IPS-NIHi7 (cell line): ENCODE measurements around the gene NR0B2.
"Not testable (repeated sequence)": the region's sequence is repeated elsewhere in the genome, so short reads cannot be mapped to it uniquely, and the experiment has no call there.

Experiments
- DNase-seq: peaks from one replicate; pipeline ENCODE4 v3.0.0; 2012; ENCODE audit warnings: mixed read lengths; ENCODE audit errors: extremely low spot score

Gene NR0B2, protein sequence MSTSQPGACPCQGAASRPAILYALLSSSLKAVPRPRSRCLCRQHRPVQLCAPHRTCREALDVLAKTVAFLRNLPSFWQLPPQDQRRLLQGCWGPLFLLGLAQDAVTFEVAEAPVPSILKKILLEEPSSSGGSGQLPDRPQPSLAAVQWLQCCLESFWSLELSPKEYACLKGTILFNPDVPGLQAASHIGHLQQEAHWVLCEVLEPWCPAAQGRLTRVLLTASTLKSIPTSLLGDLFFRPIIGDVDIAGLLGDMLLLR

DNA sequence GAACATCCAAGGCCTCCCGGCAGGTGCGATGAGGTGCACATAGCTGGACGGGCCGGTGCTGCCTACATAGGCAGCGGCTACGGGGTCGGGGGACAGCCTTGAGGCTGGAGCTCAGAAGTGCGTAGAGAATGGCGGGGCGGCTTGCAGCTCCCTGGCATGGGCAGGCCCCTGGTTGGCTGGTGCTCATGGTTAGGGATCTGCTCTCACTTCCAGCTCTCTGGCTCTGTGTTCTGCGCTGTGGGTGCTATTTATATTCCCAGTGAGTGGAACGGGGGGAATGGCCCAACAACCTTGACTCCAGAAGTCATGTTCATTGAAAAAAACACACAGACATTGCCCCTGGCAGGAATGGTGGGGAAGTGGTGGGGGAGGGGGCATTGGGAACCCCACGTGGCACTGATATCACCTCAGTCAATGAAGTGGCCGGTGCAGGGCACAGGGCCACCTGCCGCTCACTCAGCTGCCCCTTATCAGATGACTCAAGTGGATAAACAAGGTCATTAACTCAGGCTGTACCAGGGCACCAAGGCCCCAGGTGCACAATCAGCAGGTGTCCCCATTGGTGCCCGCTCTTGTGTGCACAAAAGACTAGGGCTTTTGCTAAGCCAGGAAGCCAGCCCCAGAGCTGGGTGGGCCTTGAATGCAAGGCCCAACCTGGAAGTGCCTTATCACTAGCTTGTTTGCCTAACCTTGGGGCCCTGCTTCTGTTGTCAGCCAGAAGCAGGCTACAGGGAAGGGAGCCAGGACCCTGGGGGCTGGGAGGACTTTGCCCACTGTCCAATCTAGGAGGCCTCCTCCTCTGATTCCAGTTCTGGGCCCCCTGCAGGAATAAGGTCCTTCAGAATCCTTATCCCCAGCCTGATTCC lies at the start of gene NR0B2:
Gene NR0B2 (minus strand): TSS at position 222 of the 866 bp plus-strand sequence. CDS start 35 bp downstream, at position 187.
- no peak for DNase-seq

DNA sequence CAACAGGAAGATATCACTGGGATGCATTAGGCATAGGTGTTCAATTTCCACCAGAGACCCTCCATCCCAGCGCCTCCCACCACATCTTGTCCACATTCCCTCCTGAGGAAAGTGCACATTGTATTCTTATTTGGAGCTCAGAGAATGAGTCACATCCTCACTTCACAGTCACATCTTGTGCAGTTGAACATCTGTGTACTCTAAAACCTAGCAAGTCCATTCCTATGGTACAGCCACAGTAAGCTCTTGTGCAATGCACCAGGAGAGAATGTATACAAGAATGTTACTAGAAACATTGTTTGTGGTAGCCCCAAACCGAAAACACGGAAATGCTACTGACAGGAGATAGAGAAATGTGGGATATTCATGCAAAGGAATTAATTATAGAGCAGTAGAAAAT lies 48.1 kb upstream of the NR0B2 start:
- no peak for DNase-seq

- DNase-seq = no peak
These were observed 46.8 kb upstream of the NR0B2 start for GRCh38 chr1:26960625-26960966.

DNA sequence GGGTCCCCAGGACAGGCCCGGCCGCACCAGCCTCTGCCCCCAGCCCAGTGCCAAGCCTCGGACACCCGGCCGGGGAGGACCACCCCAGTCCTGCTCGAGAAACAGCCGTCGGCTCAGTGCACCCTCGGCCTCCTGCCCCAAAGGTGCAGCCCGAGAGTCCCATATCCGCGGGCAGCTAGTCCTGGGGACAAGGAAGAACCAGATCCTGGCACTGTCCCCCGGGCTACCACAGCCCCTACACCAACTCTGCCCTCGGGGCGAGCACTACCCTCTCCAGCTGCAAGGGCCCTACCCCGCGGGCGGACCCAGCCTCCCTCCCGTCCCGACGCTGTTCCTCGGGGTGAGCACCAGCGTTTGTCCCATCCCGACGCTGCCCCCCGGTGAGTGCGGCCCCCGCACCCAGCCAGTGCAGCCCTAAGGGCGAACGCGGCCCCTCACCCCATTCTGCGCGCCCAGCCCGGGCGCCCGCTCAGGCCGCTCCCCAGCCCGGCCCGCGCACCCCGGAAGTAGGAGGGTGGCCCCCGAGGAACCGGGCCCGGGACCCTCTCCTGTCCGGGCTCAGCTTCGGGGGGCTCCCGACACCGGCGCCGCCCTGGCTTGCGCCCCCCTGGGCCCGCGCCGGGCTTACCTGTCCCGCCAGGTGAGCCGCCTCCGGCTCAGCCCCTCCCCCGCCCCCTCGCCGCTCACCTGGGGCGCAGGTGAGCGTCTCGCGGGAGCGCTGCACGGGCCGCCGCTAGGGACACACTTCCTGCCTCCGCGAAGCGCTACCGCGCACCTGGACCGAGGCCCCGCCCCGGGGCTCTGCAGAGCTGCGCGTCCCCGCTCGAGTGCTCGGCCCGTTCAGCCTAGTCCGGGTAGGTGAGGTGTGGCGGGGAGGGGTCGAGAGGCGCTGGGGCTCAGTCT lies 46.2 kb upstream of the NR0B2 start, which contains the start of gene KDF1:
Gene KDF1 (minus strand): TSS at position 747 of the 903 bp plus-strand sequence. CDS start 8,088 bp downstream, outside the sequence.
- DNase-seq = peak; percentile 95

DNA sequence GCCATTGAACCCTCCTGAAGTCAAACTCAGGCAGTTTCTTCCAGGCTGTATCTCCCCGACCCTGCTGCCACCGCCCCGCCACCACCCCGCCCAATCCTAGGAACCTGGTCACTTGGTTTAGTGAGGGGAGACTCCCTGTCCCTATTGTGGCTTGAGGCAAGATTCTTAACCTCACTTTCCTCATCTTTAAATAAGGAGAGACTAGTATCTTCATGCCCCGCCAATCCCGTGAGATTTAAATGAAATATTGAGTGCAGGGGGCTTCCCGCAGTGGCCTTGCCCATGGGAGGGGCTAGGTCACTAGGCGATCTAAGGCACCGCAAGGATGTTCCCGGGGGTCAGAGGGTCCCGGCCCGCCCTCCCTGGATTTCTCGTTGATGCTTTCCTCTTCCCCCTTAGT lies 45.5 kb upstream of the NR0B2 start:
- no peak for DNase-seq

DNA sequence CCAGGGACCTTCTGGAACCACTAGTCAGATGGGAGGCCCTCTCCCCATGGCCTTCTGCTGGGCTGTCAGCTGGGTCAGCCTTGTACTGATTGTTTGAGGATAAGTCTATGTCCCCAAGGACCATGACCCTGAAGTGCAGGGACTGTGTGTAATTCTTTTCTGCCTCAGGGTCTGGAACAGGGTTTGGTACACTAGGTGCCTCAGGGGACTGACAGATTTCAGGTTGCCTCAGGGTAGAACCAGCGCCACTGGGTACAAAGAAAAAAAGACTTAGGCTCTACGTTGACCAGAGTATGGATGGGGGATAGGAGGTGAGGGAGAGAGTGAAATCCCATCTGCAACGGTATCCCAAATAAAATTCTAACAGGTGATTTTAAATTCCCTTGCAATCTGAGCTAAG lies 43.5 kb upstream of the NR0B2 start:
- DNase-seq = no peak

DNA sequence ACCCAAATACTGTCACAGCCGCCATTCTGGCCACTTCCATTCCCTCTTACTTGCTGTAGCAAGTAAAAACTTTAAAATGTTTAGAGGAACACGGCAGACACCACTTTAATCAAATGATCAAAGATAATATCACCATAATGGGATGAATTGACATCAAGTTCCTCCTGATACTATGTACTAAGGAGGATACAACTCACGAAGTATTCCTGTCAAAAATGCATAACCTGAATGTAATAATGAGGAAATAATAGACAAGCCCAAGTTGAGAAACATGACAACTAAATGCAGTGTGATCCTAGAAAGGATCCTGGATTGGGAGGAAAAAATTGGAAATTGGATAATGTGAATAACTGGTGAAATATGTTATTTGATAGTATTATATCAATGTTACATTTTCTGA lies 42.5 kb upstream of the NR0B2 start:
- DNase-seq = no peak

GRCh38 chr1:26953374-26953773 lies 39.6 kb upstream of the NR0B2 start:
- DNase-seq = no peak

- DNase-seq = no peak
These were observed 38.2 kb upstream of the NR0B2 start for GRCh38 chr1:26951821-26952497.

DNA sequence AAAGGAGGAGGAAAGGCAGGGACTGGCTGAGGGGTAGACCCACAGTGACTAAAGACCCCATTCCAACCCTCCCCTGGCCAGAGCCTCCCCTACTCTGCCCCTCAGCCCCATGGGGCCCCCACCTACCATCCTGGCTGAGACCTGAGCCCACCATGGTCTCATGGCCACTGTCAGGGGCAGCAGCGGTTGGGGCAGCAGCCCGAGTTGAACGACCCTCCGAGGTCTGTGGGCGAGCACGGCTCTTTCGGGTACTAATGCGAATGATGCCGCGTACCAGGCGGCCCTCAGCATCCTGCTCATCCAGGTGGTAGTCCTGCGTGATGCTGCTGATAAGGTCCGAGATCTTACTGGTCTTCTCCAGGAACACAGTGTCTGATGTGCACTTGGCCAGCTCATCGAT lies 37.4 kb upstream of the NR0B2 start:
- DNase-seq = no peak

GRCh38 chr1:26950602-26951001 lies 36.8 kb upstream of the NR0B2 start:
- DNase-seq = no peak

DNA sequence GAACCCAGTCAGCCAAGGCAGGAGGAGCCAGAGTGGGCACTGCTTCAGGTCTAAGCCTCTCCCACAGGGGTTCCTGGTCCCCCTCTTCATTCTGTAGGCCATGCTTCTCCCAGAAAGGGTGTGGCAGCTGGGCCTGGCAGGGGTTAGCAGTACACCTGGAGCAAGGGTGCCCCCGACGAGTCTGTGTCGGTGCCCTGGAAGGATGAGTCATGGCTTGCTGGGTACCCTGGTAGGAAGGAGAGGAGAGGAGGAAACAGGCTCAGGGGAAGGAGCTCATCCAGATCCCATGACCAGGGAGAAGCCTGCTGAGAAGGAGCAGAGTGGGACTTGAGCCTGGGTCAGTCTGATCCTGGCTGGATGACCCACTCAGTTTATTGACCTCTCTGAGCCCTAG lies 36.1 kb upstream of the NR0B2 start:
- no peak for DNase-seq

DNA sequence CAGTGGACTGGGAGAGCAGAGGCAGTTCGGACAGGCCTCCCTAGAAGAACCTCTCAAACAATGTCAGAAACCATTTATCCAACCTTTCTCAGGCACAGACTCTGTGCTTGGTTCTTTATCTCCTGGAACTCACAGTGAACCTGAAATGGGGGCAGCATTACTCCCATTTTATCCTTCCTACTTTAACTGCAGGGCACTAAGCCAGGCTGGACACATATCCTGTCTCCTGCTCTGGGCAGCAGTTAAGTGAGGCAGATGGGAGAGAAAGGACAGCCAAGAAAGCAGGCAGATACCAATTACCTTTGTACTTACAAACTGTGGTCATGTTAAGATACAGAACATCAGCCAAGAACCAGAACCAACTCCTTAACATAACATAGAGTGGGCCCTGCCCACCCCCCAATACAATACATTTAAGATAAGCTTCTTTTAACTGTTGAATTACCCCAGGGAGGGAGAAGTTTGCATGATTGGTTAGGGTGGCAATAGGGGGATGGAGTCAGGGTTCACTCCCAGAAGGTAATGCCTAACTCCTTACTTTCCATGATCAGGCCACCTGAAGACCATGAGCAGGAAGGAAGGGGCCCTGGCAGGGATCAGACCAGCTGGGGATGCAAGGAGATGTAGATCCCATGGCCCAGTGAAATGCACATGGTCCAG lies 35.6 kb upstream of the NR0B2 start:
- no peak for DNase-seq

- not testable (repeated sequence) for DNase-seq
These were observed 34.9 kb upstream of the NR0B2 start for GRCh38 chr1:26948725-26949057.

DNA sequence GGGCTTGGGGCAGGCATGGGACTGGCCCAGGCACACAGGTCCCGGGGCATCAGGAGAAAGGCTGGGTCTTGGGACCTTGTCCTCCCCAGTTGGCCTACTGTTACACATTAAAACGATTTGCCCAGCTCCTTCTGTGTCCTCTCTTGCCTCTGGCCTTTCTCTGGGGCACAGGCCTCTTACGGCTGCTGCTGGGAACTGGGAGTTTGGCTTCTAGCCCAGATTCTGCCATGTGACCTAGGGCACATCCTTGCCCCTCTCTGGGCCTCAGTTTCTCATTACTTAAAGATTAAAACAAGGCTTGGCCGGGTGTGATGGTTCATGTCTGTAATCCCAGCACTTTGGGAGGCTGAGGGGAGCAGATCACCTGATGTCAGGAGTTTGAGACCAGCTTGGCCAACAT lies 32.5 kb upstream of the NR0B2 start:
- DNase-seq = no peak

DNA sequence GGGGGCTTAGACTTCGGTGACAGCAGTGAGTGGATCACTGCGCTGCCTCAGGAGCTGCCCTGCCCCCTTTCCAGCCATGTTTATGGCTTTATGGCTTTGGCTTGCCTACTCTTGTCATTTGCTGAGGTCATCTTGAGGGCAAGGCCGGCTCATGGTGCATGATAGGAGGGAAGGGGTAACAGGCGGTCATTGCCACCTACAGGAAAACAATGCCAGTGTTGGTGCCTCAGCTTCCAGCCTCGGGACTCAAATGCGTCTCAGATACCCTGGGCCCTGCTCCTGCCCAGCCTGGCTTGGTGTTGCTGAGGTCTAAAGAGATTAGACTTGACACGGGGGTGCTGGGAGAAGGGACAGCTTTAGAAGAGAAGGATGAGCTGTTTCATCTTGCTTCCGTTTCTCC lies 32.0 kb upstream of the NR0B2 start:
- DNase-seq = no peak

- DNase-seq = no peak
These were observed 31.4 kb upstream of the NR0B2 start for GRCh38 chr1:26945138-26945537.

- no peak for DNase-seq
These were observed 28.9 kb upstream of the NR0B2 start for GRCh38 chr1:26942656-26943055.

- DNase-seq = no peak
These were observed 27.5 kb upstream of the NR0B2 start for GRCh38 chr1:26941311-26941710.

DNA sequence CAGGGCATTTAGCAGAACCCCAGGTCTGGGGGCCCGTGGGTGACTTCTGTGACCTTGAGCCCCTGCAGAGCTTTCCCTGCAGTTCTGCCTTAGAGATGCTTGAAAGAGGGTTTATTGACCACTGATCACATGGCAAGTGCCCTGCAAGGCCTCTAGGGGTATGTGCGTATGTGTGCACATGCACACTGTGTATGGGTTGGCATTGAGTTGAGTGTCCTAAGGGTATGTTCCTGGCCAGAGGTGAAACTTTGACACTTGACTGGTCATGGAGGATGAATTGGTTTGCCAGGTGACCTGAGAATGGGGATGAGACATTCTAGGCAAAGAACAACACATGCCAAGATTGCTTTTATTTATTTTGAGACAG lies 24.9 kb upstream of the NR0B2 start:
- no peak for DNase-seq

GRCh38 chr1:26938004-26938658 lies 24.4 kb upstream of the NR0B2 start:
- DNase-seq = no peak
